Measurements from ENCODE around the gene LEPROT. TPM values are rescaled to one million over a fixed set of nuclear protein-coding genes. Genes with fewer than 3 reads are reported as not detected.

The LEPROT gene
- total RNA-seq, 4 donors from 2014 or later = 74.0 to 96.8 (median 81.3) TPM

DNA sequence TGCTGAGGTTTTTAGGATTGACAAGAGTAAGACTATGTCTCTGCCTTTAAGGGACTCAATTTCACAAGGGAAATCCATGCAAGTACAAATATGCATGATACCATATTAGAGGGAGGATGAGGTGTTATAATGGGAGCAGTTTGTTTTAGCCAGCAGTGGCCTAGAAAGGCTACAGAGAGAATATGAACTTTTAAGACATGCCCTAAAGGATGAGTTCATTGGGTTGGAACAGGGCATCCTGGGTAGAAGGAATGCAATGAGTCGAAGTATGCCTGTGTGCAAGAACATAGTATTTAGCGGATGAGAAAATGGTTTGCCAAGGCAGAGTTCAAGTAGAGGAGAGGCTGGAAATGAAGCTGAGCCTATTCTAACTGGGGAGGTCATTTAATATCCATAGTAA lies 32.6 kb upstream of the LEPROT start:
- TF ChIP-seq, protein P1, sequence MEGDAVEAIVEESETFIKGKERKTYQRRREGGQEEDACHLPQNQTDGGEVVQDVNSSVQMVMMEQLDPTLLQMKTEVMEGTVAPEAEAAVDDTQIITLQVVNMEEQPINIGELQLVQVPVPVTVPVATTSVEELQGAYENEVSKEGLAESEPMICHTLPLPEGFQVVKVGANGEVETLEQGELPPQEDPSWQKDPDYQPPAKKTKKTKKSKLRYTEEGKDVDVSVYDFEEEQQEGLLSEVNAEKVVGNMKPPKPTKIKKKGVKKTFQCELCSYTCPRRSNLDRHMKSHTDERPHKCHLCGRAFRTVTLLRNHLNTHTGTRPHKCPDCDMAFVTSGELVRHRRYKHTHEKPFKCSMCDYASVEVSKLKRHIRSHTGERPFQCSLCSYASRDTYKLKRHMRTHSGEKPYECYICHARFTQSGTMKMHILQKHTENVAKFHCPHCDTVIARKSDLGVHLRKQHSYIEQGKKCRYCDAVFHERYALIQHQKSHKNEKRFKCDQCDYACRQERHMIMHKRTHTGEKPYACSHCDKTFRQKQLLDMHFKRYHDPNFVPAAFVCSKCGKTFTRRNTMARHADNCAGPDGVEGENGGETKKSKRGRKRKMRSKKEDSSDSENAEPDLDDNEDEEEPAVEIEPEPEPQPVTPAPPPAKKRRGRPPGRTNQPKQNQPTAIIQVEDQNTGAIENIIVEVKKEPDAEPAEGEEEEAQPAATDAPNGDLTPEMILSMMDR (IDR thresholded peaks at IDR 0.05; ENCODE audit: low read depth) = no peak

DNA sequence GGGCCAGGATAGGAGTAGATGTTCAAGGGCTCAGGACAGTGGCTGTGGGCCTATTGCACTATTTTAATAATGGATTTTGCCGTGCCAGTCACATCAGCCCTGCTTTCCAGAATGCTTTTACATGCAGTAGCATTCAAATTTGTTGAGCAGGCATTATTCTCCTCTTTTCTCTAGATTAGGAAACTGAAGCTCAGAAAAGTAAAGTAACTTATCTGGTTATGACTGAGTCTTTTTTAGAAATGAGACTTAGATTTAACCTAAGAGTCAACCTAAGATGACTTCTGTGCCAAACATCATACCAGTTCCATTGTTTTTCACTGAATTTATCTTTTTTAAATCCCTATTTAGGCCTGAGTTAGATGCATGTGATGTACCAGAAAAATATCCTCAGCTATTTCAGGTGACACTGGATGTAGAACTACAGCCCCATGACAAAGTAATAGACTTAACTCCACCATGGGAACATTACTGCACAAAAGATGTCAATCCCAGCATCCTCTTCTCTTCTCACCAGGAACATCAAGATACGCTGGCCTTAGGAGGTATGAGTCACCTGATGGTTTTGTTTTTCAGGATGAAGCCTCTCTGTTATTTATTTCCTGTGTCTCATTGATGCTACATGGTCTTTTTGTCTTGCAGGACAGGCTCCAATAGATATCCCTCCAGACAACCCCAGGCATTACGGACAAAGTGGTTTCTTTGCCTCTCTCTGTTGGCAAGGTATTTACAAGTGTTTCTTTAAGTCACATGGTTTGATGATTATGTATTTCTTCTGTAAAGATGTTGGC lies 31.4 kb upstream of the LEPROT start:
- TF ChIP-seq, protein P1 (IDR thresholded peaks at IDR 0.05; ENCODE audit: low read depth) = no peak

DNA sequence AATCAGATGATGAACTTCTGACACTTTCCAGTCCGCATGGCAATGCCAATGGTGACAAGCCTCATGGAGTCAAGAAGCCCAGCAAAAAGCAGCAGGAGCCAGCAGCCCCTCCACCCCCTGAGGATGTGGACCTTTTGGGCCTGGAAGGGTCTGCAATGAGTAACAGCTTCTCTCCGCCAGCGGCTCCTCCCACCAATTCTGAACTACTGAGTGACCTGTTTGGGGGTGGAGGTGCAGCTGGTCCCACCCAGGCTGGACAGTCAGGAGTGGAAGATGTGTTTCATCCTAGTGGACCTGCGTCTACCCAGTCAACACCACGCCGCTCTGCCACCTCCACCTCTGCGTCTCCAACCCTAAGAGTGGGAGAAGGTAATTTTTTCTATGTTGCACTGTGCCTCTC lies 28.0 kb upstream of the LEPROT start:
- TF ChIP-seq, protein P1 (IDR thresholded peaks at IDR 0.05; ENCODE audit: low read depth) = no peak

DNA sequence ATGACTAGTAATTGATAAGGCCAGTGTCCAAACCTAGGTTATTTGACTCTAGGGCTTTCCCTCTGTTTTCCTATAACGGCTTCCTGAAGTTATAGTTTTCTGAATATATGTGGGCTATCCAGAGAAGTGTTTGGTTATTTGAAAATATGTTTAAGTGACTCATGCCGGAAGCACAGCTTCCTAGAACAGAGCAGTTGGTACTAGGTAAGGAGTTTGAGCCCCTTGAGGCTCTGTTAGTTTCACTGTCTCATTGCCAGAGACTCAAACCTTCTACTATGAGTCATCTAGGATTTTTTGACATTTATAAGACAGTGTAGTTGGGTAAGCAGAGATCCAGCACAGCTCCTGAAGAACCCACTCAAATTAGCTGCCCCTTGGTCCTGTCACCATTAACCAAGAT lies 27.1 kb upstream of the LEPROT start:
- TF ChIP-seq, protein P1 (IDR thresholded peaks at IDR 0.05; ENCODE audit: low read depth) = no peak

DNA sequence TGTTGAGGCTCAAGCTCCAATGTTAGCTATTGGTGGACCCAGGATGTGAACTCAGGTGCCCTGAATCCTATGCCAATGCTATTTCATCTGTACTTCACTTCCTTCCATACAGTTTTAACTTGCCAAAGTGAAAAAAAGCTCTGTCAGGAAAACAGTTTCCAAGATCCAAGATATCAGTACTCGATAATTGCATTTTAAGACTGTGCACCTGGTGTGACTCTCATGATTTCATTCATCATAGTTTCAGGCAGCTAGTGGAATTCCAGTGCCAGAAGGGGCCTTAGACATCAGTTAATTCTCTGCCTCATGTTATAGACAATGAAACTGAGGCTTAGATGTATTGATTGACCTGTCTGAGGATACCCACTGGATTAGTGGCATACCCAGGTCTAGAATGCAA lies 26.5 kb upstream of the LEPROT start:
- TF ChIP-seq, protein P1 (IDR thresholded peaks at IDR 0.05; ENCODE audit: low read depth) = no peak

DNA sequence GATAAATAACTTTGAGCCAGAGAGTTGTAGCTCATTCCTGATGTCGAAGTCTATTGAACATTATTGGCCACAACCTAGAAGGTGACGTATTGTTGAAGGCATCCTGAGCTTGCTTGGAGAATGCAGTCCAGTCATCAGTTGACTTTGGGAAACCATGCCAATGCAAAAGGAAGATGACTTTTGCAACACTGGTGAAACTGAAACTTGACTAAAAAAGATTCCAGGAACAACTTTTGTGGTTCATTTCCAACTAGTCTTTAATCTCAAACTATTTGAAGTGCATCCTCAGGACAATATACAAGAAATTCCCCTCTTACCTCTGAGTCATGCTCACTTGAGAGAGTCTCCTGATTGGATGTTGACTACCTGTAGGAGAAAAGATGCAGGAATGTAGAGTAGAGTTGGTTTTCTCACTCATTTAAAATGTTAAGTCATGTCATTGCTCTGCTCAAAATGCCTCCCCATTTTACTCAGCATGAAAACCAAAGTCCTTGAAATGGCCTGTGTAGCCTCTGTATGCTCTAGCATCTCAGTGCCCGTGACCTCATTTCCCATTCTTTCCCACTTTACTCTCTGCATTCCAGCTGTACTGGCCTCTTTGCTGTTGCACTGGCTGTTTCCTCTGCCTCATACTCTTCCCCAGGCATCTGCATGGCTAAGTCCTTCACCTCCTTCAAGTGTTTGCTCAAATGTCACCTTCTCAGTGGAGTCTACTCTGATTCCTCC lies 24.4 kb upstream of the LEPROT start:
- TF ChIP-seq, protein P1 (IDR thresholded peaks at IDR 0.05; ENCODE audit: low read depth) = no peak

DNA sequence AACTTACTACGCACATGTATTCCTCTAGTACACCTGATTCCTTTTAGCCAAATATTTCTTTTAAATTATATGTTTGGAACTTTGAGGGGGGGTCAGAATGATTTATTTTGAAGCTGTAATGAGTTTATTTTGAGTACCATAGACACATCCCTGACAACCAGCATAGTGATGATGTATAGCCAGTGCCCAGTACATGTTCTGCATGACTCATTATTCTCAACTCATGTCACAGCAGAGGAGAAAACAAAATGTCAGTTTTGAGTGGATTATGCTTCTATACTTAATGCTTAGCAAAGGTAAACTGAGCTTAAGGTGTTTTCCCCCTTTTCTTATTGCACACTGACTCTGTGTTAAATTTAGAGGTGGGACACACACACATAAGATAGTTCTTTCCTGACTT lies 22.4 kb upstream of the LEPROT start:
- TF ChIP-seq, protein P1 (IDR thresholded peaks at IDR 0.05; ENCODE audit: low read depth) = no peak
